GM19324 (cell line): Measurements from ENCODE around the gene RPAP3.

Experiments
- ATAC-seq: cut with Tn5 transposase; IDR thresholded peaks from one replicate; pipeline ENCODE4 v1.9.1; 2021; ENCODE audit warnings: mild to moderate bottlenecking, moderate library complexity; ENCODE audit not compliant: unreplicated experiment, low FRiP score

The RPAP3 gene

DNA sequence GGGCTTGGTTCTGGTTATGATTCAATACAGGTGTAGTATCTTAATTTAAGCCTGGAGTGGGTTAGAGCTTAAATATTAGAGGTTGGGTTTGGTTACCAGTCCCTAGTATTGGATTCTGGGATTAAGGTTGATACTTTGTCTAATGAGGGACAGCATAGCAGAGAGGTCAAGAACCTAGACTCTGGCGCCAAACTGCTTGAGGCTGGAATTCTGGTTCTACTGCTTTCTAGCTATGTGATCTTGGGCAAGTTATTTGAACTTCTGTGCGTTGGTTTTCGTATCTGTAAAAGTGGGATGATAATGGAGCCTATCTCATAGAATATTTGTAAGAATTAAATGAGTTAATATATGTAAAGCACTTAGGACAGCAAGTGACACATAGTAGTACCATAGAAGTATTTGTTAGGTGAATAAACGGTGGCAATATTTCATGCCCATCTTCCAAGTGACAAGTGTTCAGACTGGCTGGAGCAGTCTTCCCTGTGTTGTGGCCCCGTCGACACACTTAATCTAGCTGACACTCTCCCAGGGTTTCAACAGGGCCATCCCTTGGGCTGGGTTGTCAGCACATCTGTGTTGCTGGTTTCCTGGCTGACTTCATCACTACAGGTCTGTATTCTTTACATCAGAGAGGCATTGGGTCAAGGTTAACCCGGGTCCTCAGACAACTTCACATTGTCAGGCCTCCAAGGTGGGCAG, 16.5 kb upstream of the RPAP3 start:
- ATAC-seq: no peak

DNA sequence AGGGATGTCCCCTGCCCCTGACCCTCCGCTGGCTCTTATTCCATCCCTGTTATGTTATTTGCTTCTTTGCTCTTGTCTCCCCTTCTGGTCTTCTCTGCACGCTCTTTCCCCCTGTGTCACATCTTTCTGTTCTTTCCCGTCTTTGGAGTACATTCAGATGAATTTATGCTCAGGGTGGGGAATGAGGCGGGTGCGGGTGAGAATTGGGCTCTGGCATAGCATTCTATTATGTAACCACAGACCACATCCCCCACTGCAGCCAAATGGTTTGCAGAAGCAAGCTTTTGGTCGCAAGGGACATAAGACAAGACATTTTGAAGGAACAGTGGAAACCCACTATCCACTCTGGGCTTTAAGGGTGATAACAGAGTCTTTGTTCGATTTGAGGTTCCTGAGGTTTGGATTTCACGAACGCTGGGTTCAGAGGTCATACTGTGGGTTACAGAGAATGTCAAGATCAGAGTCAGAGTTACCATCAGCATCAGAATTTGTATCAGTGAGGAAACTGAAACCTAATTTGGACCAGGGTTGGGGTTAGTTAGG, 15.7 kb upstream of the RPAP3 start:
- no peak for ATAC-seq

DNA sequence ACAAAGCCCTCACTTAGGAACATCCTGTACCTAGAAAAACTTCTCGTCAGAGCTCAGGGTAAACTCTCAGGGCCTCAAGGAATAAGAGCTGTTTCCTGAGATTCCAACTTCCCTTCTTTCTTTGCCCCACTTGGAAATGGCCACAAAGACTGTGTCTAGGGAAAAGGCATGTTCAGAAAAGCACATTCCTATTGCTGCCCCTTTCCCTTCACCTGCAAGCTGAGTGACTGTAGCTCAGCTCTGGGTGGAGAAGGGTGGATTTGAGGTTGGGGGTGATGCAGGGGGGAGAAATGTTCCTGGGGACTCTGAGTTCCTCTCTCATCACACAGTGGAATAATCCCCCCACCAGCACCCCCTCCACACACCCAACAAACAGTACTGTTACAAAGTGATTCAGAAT, 12.7 kb upstream of the RPAP3 start:
- no peak for ATAC-seq

DNA sequence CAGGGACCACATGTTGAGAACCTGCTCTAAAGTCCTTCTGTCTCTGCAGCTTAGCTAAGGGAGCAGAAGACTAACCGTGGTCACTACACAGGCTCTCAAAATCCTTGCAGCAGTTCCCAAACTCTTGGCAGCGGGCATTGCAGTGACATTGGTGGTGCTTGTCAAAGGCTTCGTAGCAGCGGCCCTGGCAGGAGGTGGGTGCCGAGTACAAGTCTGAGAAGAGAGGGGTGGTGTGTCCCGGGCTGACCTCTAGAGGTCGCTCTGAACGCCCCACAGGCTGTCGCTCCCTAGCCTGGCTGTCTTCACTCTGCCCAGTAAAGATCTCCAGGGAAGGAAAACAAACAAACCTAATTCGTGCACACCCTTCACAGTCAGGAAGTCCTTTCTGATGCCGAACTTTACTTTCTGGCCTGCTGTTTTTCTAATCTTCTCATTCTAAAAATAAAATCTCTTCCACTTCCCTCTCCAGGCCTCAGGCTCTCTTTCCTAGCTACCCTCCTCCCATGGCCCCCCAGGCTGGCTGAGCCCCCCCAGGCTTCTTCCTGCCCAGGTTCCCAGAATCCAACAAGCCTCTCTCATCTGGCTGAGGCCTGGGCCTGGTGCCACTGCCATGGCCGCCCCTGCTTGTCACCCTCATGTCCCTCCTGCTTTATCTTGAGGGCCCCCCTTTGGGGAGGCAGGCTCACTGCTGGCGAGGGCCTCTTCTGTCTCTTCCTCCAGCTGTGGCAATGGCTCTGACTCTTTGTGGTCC, 11.8 kb upstream of the RPAP3 start:
- ATAC-seq: no peak

DNA sequence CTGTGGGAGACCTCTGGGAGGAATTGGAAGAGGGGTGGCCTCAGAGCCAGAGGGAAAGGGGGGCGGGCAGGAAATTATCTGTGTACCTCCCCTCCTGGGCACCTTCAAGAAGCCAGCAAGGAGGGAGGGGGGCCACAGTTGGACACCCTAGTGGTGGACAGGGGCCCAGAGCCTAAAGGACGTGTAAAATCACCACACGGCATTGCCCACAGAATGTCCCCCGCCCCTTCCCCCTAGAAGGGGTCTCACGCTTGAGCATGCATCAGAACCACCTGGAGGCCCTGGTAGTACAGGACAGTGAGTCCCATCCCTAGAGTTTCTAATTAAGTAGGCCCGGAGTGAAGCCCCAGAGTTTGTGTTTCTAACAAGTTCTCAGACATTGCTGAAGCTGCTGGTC, 11.2 kb upstream of the RPAP3 start:
- no peak for ATAC-seq

DNA sequence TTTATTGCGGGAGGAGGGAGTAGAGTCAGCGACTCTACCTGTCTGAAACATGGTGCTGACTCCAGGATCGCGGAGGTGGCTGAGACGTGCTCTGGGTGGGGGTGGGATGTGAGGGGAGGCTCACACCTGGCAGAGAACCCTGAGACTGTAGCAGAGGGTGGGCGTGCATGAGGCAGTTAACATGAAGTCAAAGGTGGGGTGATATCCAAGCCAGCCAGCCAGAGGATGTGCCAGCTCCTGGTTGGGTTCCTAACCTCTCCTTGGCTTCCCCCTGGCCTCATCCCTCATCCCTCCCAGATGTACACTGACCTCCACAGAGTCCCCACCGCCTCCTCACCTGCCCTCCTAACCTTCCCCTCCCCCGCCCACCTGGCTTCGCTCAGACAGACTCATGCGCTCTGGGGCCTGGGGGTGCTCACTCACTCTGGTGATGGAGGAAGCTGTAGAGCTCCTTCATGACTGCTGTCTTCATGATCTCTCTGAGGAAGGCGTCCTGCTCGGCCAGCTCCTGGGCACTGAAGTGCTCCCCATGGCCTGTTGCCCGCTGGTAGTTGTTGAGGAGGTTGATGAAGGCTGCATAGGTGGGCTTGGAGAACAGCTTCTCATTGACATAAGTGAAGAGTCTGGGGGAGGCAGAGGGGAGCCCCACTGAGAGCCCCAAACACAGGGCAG, 10.2 kb upstream of the RPAP3 start:
- ATAC-seq: no peak

DNA sequence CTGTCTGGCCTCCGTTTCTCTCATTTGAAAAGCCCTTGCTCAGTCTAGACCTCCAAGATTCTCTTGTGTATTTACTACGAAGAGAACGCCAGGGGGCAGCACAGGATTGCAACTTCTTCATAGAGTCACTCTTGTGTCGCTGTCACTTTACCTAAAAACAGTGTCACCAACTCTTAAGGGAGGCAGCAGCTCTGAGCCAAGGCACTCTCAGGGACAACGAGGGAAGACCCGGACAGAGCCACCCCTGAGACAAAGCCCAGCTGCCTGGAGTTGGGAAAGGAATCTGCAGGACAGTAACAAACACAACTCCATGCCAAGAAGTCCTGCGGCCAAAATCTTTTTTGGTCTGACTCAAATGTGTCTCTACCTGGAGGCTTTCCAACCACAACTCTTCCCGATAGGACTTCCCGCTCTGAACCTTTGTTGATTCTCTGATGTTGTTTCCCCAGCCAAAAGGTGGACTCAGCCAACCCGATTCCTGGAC, 9.6 kb upstream of the RPAP3 start:
- ATAC-seq: peak; percentile 72

DNA sequence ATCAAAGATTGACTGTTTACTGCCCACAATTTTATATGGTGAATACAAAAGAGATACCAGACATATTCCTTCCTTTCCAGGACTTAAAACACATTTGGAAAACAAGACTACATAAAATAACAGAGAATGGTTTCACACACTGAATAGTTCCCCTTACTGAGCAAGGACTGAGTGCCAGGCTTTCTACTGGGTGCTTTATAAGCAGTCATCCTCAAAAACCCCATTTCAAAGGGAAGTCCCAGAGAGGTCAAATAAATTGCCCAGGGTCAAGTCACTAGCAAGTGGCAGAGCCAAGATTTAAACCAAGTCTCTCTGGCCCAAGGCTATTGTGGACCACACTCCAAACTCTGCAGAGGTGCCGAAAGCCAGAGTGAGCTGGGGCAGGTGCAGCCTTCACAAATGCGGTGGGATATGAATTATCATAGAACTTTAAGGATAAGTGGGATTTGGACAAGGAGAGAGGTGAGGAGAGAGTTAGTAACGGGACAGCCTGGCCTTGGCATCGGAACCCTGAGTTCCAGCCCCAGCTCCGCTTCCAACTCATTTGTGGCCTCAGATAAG, 9.1 kb upstream of the RPAP3 start:
- ATAC-seq: no peak

DNA sequence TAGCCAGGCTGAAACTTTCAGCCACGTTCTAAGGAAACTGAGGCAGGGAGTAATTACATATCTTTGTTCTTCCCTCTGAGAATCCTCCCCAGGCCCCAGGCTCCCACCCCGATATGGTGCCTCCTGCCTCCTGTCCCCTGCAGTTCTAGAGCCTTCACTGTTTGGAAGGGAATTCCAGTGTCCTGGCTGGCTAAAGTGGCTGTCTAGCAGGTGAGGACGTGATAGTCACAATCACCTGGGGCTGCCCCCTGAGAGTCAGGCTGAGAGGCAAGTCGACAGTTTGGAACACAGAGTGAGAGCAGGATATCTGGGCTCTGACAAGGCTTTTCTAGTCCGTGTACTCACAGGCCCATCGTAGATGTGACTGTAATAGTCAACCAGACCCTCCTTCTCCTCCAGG, 6.3 kb upstream of the RPAP3 start:
- no peak for ATAC-seq

DNA sequence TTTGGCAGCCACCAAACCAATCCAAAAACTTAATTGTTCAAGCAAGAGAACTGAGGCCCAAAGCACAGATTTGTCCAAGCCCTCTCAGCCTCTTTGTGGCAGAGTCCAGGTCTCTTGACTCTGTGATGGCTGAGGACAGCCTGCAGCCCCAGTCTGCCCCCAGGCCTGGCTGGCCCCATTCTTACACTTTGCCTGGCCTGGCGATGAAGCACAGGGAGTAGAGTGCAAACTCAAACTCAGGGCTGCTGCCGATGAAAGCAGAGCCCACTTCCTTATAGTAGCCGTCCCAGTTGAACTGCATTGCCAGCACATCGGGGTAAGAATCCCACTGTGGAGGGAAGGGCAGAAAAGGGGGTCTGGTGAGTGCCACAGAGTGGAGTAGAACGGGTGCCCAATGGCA, 5.6 kb upstream of the RPAP3 start:
- no peak for ATAC-seq

DNA sequence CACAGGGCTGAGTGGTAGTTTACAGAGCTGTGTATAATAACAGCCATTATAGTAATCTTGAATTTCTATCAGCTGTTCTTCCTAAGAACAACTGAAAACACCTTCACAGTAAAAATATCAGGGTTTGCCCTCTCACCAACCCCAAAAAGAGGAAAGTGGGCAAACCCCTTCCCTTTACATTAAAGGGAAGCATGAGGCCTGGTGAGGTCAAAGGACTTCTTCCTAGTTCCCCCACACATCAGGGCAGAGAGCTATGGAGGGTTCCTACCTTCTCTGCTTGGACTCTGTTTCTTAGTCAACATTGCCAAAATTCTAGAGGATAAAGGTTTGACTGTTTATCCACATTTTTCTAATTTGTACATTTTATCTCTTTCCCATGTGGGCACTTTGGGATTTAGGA, 4.4 kb upstream of the RPAP3 start:
- no peak for ATAC-seq

DNA sequence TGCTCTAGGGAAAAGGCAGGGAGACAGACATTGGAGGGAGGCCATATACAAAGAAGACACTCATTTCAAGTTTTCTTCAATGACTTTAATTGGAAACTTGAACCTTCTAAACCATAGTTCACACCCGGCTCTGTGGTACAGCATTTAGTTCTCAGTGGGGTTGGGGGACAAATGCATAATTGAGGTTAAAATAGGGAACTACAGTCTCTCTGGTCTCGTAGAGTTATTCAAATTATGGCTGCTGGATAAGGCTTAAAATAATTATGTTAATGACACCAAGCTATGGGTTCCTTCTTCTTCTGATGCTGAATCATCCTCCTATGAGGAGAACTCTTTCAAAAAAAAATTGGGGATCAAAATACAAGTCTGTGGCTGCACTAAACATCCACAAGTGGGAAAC, 3.8 kb upstream of the RPAP3 start:
- ATAC-seq: no peak

DNA sequence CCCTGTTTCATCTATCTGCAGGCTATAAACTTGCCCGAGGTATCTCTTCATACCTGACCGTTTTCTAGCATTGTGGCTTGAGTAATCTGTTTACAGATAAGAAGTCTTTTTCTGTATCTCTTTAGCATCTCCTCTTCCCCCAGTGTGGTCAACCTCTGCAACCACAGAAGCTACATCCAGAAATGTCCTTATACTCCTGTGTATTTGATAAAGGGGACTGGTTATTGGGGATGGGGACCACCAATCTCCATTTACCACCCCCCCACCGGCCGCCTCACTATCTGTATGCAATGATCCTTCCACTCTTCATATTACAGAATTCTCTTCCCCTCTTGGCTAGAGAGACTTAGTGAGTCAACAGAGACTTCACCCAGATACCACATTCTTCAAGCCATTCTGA, 3.4 kb upstream of the RPAP3 start:
- no peak for ATAC-seq

DNA sequence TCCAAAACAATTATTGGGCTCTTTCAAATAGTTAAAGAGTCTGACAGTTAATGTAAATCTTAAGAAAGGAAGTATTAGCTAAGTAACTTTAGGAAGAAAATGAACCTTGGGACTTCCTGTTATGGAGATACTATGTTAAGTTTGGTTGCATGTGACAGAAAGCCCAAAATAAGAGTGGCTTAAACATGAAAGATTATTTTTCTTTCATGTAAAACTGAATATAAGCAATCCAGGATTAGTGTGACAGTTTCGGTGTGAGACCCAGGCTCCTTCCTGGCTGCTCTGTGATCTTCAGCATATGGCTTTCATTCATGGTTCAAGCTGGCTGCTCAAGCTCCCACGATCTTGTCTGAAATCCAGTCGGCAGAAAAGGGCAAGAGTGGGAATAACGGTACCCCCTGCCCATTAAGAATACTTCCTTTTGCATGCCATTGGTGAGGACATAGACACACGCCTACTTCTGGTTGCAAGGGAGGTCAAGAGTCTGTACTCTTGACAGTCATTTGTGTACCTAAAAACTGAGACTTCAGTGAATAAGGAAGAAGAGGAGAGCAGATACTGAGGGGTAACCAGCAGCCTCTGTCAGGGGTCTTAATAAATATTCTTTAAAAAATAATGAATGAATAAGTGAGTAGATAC, 2.2 kb upstream of the RPAP3 start:
- no peak for ATAC-seq

DNA sequence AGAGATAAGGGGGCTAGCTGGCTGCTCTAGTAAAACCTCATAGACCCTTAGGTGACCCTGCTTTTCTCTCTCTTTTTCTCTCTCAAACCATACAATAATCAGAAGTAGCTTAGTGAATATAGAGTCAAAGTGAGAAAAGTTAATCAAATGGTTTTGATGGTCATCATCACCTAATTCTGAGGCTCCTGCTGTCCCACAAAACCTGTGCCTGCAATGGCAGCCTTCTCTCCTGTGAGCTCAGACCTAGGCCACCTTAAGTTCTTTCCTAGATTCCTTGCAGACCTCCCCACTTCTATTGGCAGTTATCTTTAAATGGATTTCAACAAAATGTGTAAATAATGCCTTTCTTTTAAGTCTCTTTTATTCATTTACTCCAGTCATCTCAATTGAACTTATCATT, 1.5 kb upstream of the RPAP3 start:
- no peak for ATAC-seq

DNA sequence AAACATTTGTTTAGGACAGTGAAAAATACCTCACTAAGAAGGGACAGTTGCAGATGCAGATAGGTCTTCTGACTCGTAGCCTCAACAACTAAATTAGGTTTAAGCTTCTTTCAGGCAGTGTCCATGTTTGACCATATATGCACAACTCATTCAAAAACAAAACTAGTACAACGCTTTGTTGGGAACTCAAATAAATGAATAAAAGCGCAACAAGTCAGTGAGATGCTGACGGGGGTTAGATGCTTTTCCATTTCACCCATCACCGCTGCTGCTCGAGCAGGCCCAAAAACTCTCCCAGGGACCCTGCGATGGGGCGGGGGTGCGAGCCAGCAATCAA, 633 bp downstream of the RPAP3 start:
- ATAC-seq: no peak

DNA sequence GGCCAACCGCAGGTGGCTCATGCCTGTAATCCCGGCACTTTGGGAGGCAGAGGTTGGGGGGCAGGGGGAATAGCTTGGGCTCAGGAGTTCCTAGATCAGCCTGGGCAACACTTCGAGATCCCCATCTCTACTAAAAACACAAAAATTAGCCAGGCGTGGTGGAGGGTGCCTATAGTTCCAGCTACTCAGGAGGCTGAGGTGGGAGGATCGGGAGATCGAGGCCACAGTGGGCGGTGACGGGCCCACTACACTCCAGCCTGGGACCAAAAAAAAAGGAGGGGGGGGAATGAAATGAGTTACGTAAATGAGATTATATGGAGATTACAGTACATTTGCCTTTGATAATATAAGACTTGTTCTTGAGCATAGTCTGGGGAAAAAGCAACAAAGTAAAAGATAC, 1.1 kb downstream of the RPAP3 start:
- no peak for ATAC-seq

DNA sequence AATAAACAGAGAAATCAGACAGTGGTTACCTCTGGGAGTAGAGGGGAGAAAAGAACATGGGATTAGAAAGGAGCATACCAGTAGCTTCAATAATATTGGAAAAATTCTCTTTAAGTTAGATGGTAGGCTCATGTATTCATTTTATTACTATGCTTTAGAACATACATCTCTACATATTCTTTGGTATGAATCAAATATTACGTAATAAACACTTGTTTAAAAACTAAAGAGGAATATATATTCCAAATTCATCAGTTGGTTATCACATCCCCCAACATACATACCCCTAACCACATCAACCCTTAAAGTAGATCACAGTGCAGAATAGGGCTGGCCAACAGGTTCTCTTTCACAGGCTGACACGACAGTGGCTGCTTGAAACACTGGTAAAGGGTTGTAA, 5.6 kb downstream of the RPAP3 start:
- no peak for ATAC-seq

DNA sequence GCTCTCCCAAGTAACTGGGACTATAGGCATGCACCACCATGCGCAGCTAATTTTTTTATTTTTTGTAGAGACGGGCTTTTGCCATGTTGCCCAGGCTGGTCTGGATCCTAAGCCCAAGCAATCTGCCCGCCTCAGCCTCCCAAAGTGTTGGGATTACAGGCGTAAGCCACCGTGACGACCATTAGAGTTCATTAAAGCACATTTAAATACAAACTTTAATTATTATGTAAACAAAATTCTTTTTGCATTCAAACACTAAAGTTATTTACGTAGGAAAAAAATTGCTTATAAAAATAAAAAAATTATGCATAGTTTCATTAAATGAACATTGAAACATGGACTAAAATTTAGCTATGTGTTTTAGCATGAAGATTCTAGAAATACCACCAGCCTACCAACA, 7.2 kb downstream of the RPAP3 start:
- ATAC-seq: no peak

DNA sequence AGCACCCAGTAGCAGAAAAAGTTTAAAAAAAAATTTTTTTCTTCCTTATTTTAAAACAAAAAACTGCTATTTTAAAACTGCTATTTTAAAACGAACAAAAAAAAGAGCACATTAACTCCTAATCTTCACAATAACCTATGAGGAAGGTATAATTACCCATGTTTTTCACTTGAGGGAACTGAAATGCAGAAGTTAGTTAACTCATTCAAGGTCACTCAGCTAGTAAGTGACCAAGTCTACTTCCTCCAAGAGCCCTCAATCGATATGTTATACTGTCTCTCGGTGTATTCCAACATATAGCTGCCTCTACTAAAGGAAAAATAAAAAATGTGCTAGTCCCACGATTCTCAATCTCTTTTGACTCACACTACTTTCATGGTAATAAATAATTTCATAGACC, 7.8 kb downstream of the RPAP3 start:
- ATAC-seq: no peak

DNA sequence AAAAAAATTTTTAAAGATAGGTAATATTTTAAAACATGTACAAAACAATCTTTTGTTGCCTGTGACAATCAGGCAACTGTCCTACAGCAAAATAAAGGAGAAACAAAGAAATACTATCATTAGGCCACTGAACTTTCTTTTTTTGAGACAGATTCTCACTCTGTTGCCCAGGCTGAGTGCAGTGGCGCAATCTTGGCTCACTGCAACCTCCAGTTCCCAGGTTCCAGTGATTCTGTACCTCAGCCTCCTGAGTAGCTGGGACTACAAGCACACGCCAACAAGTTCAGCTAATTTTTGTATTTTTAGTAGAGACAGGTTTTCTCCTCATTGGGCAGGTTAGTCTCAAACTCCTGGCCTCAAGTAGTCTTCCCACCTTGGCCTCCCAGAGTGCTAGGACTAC, 16.6 kb downstream of the RPAP3 start:
- no peak for ATAC-seq
